ENCODE results near the gene SEMA7A.
"Not testable (repeated sequence)": the region's sequence is repeated elsewhere in the genome, so short reads cannot be mapped to it uniquely, and the experiment has no call there.

SEMA7A gene

GRCh38 chr15:74369084-74369745 lies 64.5 kb downstream of the SEMA7A start:
- no peak for DNase-seq

GRCh38 chr15:74368121-74368520 lies 65.6 kb downstream of the SEMA7A start:
- DNase-seq, result no peak

- DNase-seq, result no peak
These were observed 66.4 kb downstream of the SEMA7A start, which contains the start of gene CYP11A1 for GRCh38 chr15:74367296-74367854. Gene CYP11A1 (minus strand): TSS chr15:74367646. CDS start chr15:74367585, 61 bp downstream.

GRCh38 chr15:74365598-74366445 lies 67.9 kb downstream of the SEMA7A start:
- no peak for DNase-seq

- no peak for DNase-seq
These were observed 68.7 kb downstream of the SEMA7A start for GRCh38 chr15:74364936-74365597.

- no peak for DNase-seq
These were observed 71.3 kb downstream of the SEMA7A start for GRCh38 chr15:74362482-74362881.

GRCh38 chr15:74360855-74361254 lies 72.9 kb downstream of the SEMA7A start:
- not testable (repeated sequence) for DNase-seq

GRCh38 chr15:74359376-74359775 lies 74.4 kb downstream of the SEMA7A start:
- not testable (repeated sequence) for DNase-seq
